ENCODE data around the gene TRMT2A. TPM values are rescaled to one million over a fixed set of nuclear protein-coding genes. Genes with fewer than 3 reads are reported as not detected.

The TRMT2A gene
- total RNA-seq, 1 experiment from 2014 or later, result 66.7 TPM

DNA sequence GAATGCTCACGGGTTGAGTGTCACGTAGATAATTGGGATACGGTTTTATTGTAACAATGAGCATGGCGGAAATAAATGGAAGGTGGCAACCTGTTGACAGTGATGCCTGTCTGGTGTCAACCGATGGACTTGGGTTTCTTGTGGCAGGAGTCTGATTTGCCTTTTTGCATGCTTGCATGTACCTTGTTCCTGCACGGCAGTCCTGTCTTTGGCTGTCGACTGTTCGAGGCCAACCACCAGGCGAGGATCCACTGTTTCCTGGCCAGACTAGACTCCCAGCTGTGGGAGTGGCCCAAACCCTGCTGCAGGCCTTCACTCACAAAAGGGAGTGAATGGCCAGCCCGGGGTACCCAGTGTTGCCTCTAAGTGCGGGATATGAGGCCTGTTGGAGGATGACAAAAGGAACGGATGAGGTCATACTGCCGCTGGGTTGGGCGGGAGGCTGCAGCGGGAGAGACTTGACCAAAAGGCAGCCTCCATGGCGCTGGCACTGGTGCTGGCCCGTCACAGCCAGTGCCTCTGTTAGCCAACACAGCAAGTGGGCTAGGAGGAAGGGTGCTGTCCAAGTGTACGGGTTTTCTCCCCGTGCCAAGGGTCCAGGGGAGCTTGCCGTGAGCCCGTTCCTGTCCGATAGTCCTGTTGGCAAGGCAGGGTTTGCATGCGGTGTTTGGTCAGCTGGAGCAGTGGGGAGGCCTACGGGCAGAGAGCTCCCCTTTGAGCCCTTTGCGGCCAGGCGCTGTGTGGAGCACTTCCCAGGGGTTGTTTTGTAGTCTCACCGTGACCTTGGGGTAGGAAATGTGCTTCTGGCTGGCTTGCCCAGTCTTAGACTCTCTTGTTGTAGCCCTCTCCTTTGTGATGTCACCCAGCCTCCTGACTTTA is 36.0 kb downstream of the TRMT2A start:
- Histone ChIP-seq H3K27ac (ENCODE audit: low read length) (peak overlapping the region; percentile 94), H3K27me3 (ENCODE audit: control insufficient read depth, insufficient read depth, low read length) (no peaks in the 10 kb centered on the region), H3K4me1 (ENCODE audit: control insufficient read depth, insufficient read depth, low read length) (peaks cover 11% of the 10 kb centered on the region), H3K9me3 (ENCODE audit: control insufficient read depth, insufficient read depth, low read depth, low read length) (no peaks in the 10 kb centered on the region), H3K4me3 (ENCODE audit: low read depth in 2 of 2, low read length in 2 of 2) (peak overlapping the region; percentile 80 to 82), H3K36me3 (ENCODE audit: control insufficient read depth, insufficient read depth, low read length) (peaks cover 3% of the 10 kb centered on the region)
- TSS peak; percentile 66 for BruUV-seq (replicated peaks)
- ChIA-PET CTCF (no interaction called here), POLR2A (no interaction called here)
- 0 out of 2 replicates have a peak, but pooled peaks have one; percentile 3 for ATAC-seq
- TF ChIP-seq TCF7L2 (IDR thresholded peaks at IDR 0.05; ENCODE audit: low read depth, low read length), result no peak
- TF ChIP-seq, protein P1, sequence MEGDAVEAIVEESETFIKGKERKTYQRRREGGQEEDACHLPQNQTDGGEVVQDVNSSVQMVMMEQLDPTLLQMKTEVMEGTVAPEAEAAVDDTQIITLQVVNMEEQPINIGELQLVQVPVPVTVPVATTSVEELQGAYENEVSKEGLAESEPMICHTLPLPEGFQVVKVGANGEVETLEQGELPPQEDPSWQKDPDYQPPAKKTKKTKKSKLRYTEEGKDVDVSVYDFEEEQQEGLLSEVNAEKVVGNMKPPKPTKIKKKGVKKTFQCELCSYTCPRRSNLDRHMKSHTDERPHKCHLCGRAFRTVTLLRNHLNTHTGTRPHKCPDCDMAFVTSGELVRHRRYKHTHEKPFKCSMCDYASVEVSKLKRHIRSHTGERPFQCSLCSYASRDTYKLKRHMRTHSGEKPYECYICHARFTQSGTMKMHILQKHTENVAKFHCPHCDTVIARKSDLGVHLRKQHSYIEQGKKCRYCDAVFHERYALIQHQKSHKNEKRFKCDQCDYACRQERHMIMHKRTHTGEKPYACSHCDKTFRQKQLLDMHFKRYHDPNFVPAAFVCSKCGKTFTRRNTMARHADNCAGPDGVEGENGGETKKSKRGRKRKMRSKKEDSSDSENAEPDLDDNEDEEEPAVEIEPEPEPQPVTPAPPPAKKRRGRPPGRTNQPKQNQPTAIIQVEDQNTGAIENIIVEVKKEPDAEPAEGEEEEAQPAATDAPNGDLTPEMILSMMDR (IDR thresholded peaks at IDR 0.05), result no peak
- TF ChIP-seq, protein P2, sequence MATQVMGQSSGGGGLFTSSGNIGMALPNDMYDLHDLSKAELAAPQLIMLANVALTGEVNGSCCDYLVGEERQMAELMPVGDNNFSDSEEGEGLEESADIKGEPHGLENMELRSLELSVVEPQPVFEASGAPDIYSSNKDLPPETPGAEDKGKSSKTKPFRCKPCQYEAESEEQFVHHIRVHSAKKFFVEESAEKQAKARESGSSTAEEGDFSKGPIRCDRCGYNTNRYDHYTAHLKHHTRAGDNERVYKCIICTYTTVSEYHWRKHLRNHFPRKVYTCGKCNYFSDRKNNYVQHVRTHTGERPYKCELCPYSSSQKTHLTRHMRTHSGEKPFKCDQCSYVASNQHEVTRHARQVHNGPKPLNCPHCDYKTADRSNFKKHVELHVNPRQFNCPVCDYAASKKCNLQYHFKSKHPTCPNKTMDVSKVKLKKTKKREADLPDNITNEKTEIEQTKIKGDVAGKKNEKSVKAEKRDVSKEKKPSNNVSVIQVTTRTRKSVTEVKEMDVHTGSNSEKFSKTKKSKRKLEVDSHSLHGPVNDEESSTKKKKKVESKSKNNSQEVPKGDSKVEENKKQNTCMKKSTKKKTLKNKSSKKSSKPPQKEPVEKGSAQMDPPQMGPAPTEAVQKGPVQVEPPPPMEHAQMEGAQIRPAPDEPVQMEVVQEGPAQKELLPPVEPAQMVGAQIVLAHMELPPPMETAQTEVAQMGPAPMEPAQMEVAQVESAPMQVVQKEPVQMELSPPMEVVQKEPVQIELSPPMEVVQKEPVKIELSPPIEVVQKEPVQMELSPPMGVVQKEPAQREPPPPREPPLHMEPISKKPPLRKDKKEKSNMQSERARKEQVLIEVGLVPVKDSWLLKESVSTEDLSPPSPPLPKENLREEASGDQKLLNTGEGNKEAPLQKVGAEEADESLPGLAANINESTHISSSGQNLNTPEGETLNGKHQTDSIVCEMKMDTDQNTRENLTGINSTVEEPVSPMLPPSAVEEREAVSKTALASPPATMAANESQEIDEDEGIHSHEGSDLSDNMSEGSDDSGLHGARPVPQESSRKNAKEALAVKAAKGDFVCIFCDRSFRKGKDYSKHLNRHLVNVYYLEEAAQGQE (IDR thresholded peaks at IDR 0.05; ENCODE audit: insufficient read depth in 1 of 2, low read depth in 2 of 2, low read length in 1 of 2), result no peak
- TF ChIP-seq SIN3A (IDR thresholded peaks at IDR 0.05; ENCODE audit: borderline replicate concordance, insufficient read depth, low read depth, low read length), result no peak
- no peak for TF ChIP-seq POLR2AphosphoS5 (IDR thresholded peaks at IDR 0.05; ENCODE audit: low read depth, low read length)
- no peak for DNase-seq (ENCODE audit: low read depth, low spot score)
- in situ Hi-C loops (cut with HindIII; ENCODE audit: low pct_unique_long_range_greater_than_20kb, low sequenced_read_pairs) (no loop called here), intact Hi-C loops (cut with micrococcal nuclease; ENCODE audit: unreplicated experiment) (no loop called here)

DNA sequence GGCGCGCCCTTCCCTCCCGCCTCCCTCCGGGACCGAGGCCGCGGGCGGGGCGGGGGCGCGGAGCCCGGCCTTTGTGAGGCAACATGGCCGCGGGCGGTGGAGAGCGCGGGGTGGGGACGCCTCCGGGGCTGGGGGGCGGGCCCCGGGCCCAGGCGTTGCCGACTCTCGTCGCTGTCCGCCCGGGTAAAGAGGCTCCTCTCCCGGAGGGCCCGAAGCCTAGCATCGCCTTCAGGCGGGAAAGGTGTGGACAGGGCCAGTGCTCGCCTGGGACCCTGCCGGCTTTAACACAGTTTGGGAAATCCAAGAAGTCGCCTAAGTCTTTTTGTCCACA is 36.6 kb downstream of the TRMT2A start:
- TF ChIP-seq, protein P1 (IDR thresholded peaks at IDR 0.05), result no peak
- no peak for TF ChIP-seq TCF7L2 (IDR thresholded peaks at IDR 0.05; ENCODE audit: low read depth, low read length)
- no peak for TF ChIP-seq POLR2AphosphoS5 (IDR thresholded peaks at IDR 0.05; ENCODE audit: low read depth, low read length)
- no peak for TF ChIP-seq SIN3A (IDR thresholded peaks at IDR 0.05; ENCODE audit: borderline replicate concordance, insufficient read depth, low read depth, low read length)
- TF ChIP-seq, protein P2 (IDR thresholded peaks at IDR 0.05; ENCODE audit: insufficient read depth in 1 of 2, low read depth in 2 of 2, low read length in 1 of 2), result no peak
- POLR2A ChIA-PET, result no interaction called here
- in situ Hi-C loops (cut with HindIII; ENCODE audit: low pct_unique_long_range_greater_than_20kb, low sequenced_read_pairs), result no loop called here
- Histone ChIP-seq H3K4me1 (ENCODE audit: control insufficient read depth, insufficient read depth, low read length) (peaks cover 11% of the 10 kb centered on the region), H3K4me3 (ENCODE audit: low read depth in 2 of 2, low read length in 2 of 2) (peak overlapping the region; percentile 80 to 82), H3K27ac (ENCODE audit: low read length) (peak overlapping the region; percentile 94), H3K36me3 (ENCODE audit: control insufficient read depth, insufficient read depth, low read length) (peaks cover 3% of the 10 kb centered on the region), H3K27me3 (ENCODE audit: control insufficient read depth, insufficient read depth, low read length) (no peaks in the 10 kb centered on the region), H3K9me3 (ENCODE audit: control insufficient read depth, insufficient read depth, low read depth, low read length) (no peaks in the 10 kb centered on the region)
- intact Hi-C loops (cut with micrococcal nuclease; ENCODE audit: unreplicated experiment), result no loop called here
- ATAC-seq (peak; percentile 79), DNase-seq (ENCODE audit: low read depth, low spot score) (no peak)
- BruUV-seq (replicated peaks), result no TSS peak
- CTCF ChIA-PET, result no interaction called here

Data from Panc1 (cell line).